ENCODE results near the gene FAM107B. TPM values are rescaled to one million over a fixed set of nuclear protein-coding genes. Genes with fewer than 3 reads are reported as not detected.
"Not testable (repeated sequence)": the region's sequence is repeated elsewhere in the genome, so short reads cannot be mapped to it uniquely, and the experiment has no call there.

FAM107B gene
- total RNA-seq, 2 experiments from 2014 or later: 188 to 200 TPM

- POLR2A ChIA-PET: interaction anchor here (0.6 kb wide), 1 partner anchor 44 kb away, joined by 3 read pairs; no protein-coding TSS in a partner anchor
- no peak overlapping the region for H3K4me3 Mint-ChIP-seq
- H3K27me3 Mint-ChIP-seq: peaks cover 6% of the 10 kb centered on the region
- H3K4me1 Mint-ChIP-seq: peaks cover 9% of the 10 kb centered on the region
- H3K9me3 Mint-ChIP-seq: peaks cover 15% of the 10 kb centered on the region
- peaks cover 12% of the 10 kb centered on the region for H3K36me3 Mint-ChIP-seq
- no peak for DNase-seq
- ATAC-seq (ENCODE audit: low read depth): no peak
- H3K27ac Mint-ChIP-seq: no peak overlapping the region
Measured at GRCh38 chr10:14669576-14669975, 105.1 kb downstream of the FAM107B start.

GRCh38 chr10:14667781-14668180 is 106.9 kb downstream of the FAM107B start:
- Mint-ChIP-seq H3K9me3 (peaks cover 21% of the 10 kb centered on the region), H3K4me1 (peaks cover 13% of the 10 kb centered on the region), H3K4me3 (no peak overlapping the region), H3K27ac (no peak overlapping the region), H3K36me3 (peaks cover 12% of the 10 kb centered on the region), H3K27me3 (peaks cover 3% of the 10 kb centered on the region)
- POLR2A ChIA-PET: no interaction called here
- DNase-seq (no peak), ATAC-seq (ENCODE audit: low read depth) (no peak)

DNA sequence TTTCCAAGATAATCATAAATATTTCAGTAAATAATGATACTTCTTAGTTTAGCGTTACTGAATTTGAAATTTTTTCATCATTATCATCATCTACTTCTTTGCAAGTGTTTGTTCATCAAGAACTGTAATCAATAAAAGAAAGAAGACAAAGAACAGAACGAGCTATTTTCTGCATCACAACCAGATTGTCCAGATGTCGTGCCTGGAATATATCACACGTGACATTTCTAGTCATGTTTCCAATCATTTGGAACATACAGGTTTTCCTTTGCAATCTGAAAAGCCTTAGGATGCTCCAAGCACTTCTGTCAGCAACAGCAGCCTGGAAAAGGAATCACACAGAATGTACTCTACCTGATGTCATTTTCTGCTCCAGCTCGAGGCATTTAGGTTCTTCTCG is 107.4 kb downstream of the FAM107B start:
- no peak for DNase-seq
- no peak overlapping the region for H3K4me3 Mint-ChIP-seq
- H3K4me1 Mint-ChIP-seq: peaks cover 16% of the 10 kb centered on the region
- no peak for ATAC-seq (ENCODE audit: low read depth)
- POLR2A ChIA-PET: no interaction called here
- H3K27me3 Mint-ChIP-seq: peaks cover 2% of the 10 kb centered on the region
- no peak overlapping the region for H3K27ac Mint-ChIP-seq
- peaks cover 15% of the 10 kb centered on the region for H3K36me3 Mint-ChIP-seq
- peaks cover 24% of the 10 kb centered on the region for H3K9me3 Mint-ChIP-seq

DNA sequence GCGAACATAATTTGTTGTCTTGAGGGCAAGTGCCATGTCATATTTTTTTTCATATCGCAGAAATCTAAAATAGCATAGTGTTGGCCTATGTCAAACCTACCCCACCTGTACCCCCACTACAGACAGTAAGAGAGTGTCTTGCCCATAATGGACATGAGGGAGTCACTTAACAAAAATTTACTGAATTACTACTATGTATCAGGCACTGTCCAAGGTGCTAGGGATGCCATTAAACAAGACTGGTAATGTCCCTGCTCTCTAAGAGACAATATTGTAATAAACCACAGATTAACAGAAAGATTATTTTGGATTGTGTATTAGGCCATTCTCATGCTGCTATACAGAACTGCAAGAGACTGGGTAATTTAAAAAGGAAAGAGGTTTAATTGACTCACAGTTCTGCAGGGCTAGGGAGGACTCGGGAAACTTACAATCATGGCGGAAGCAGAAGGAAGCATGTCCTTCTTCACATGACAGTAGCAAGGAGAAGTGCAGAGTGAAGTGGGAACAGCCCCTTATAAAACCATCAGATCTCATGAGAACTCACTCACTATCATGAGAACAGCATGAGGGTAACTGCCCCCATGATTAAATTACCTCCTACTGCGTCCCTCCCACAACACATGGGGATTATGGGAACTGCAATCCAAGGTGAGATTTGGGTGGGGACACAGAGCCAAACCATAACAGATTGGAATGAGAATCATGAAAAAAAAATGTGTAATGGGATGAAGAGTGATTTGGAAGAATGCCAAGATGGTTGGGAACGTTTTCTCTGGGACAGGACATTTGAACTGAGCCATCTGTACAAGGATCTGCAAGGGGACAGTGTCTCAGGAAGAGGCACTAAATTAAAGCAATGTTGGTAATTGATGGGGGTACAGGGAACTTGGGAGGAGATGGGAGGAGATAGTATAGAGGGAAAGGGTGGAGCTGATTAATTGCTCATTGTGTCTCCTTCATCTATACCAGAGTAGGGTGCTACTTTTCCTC is 108.5 kb downstream of the FAM107B start:
- no peak overlapping the region for H3K4me3 Mint-ChIP-seq
- ATAC-seq (ENCODE audit: low read depth) (no peak), DNase-seq (no peak)
- H3K27ac Mint-ChIP-seq: no peak overlapping the region
- POLR2A ChIA-PET: no interaction called here
- peaks cover 2% of the 10 kb centered on the region for H3K27me3 Mint-ChIP-seq
- H3K36me3 Mint-ChIP-seq: peaks cover 22% of the 10 kb centered on the region
- H3K4me1 Mint-ChIP-seq: peaks cover 23% of the 10 kb centered on the region
- H3K9me3 Mint-ChIP-seq: peaks cover 28% of the 10 kb centered on the region

- H3K4me1 Mint-ChIP-seq: peaks cover 31% of the 10 kb centered on the region
- DNase-seq (no peak), ATAC-seq (ENCODE audit: low read depth) (no peak)
- POLR2A ChIA-PET: no interaction called here
- H3K27ac Mint-ChIP-seq: no peak overlapping the region
- no peak overlapping the region for H3K4me3 Mint-ChIP-seq
- peaks cover 29% of the 10 kb centered on the region for H3K36me3 Mint-ChIP-seq
- H3K9me3 Mint-ChIP-seq: peaks cover 31% of the 10 kb centered on the region
- peaks cover 2% of the 10 kb centered on the region for H3K27me3 Mint-ChIP-seq
Measured at GRCh38 chr10:14665304-14665703, 109.4 kb downstream of the FAM107B start.

- DNase-seq (no peak), ATAC-seq (ENCODE audit: low read depth) (no peak)
- peaks cover 28% of the 10 kb centered on the region for H3K9me3 Mint-ChIP-seq
- H3K27ac Mint-ChIP-seq: no peak overlapping the region
- POLR2A ChIA-PET: no interaction called here
- H3K4me3 Mint-ChIP-seq: no peak overlapping the region
- no peaks in the 10 kb centered on the region for H3K27me3 Mint-ChIP-seq
- H3K4me1 Mint-ChIP-seq: peaks cover 37% of the 10 kb centered on the region
- peaks cover 27% of the 10 kb centered on the region for H3K36me3 Mint-ChIP-seq
Measured at GRCh38 chr10:14664345-14664744, 110.4 kb downstream of the FAM107B start.

DNA sequence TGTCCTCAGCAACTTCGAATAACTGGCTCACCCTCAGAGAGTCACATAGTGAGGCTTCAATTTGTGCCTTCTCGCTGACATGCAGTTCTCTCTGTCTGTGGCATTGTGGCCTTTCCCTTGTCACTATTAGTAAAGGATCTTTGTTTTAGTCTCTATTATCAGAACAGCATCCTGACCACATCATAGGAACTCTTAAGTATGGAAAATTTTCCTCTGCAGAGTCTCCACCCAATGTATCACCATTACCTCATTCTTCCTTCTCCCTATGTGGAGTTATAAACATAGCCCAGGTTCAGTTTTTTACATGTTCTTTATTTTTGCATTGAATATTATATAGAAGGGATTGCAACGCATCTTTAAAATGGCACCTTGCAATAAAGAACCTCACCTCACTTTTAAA is 112.9 kb downstream of the FAM107B start:
- POLR2A ChIA-PET: no interaction called here
- Mint-ChIP-seq H3K27me3 (no peaks in the 10 kb centered on the region), H3K36me3 (peaks cover 37% of the 10 kb centered on the region), H3K9me3 (peaks cover 32% of the 10 kb centered on the region), H3K27ac (no peak overlapping the region), H3K4me1 (peaks cover 51% of the 10 kb centered on the region), H3K4me3 (no peak overlapping the region)
- ATAC-seq (ENCODE audit: low read depth): no peak
- DNase-seq: no peak

DNA sequence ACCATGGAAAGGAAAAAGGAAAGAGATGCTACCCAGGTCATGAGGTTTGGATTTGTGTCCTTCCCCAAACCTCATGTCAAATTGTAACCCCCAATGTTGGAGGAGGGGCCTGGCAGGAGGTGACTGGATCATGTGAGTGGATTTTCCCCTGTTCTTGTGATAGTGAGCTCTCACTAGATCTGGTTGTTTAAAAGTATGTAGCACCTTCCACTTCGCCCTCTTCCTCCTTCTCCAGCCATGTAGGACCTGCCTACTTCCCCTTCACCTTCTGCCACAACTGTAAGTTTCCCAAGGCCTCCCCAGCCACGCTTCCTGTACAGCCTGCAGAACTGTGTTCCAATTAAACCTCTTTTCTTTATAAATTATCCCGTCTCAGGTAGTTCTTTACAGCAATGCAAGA is 113.9 kb downstream of the FAM107B start:
- Mint-ChIP-seq H3K9me3 (peaks cover 24% of the 10 kb centered on the region), H3K36me3 (peaks cover 31% of the 10 kb centered on the region), H3K27me3 (no peaks in the 10 kb centered on the region), H3K4me3 (peak overlapping the region; percentile 11), H3K4me1 (peaks cover 55% of the 10 kb centered on the region), H3K27ac (peak overlapping the region; percentile 94)
- DNase-seq (no peak), ATAC-seq (ENCODE audit: low read depth) (no peak)
- POLR2A ChIA-PET: no interaction called here

DNA sequence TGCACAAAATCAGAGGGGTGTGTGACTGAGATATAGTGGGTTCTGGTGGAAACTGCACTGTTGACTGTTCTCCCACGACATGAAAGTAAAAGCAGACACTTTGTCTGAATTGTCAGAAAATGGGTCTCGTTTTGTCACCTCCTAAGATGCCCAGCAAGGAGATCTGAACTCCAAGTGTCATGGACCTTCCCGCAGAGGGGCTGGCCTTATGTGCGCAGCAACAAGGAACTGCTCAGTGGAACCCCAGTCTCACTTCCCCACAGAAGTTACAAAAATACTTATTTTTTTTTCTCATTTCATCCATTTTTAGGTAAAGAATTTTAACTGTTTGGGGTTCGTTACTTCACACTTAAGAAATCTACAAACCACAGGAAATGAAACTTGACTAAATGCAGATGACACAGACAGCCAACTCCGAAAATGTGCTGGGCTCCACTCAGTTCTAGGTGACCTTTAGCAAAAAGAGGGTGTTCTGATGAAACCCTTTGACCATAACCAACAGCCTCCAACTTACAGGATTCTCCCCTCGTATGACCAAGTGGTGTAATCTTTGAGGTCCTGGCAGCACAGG is 115.0 kb downstream of the FAM107B start:
- Mint-ChIP-seq H3K27ac (peak overlapping the region; percentile 94), H3K27me3 (no peaks in the 10 kb centered on the region), H3K4me3 (peak overlapping the region; percentile 73), H3K4me1 (peaks cover 55% of the 10 kb centered on the region), H3K36me3 (peaks cover 28% of the 10 kb centered on the region), H3K9me3 (peaks cover 21% of the 10 kb centered on the region)
- DNase-seq (peak; percentile 66), ATAC-seq (ENCODE audit: low read depth) (peak; percentile 85)
- POLR2A ChIA-PET: no interaction called here

- Mint-ChIP-seq H3K4me1 (peaks cover 60% of the 10 kb centered on the region), H3K4me3 (peak overlapping the region; percentile 73), H3K36me3 (peaks cover 28% of the 10 kb centered on the region), H3K27ac (peak overlapping the region; percentile 94), H3K9me3 (peaks cover 21% of the 10 kb centered on the region)
- ATAC-seq (ENCODE audit: low read depth): peak; percentile 9
- not testable (repeated sequence) for DNase-seq, H3K27me3 Mint-ChIP-seq
- POLR2A ChIA-PET: interaction anchor here (0.6 kb wide), 1 partner anchor 132 kb away, joined by 3 read pairs; no protein-coding TSS in a partner anchor
Measured at GRCh38 chr10:14659137-14659536, 115.6 kb downstream of the FAM107B start.

- Mint-ChIP-seq H3K27ac (peak overlapping the region; percentile 94), H3K9me3 (peaks cover 20% of the 10 kb centered on the region), H3K4me1 (peaks cover 62% of the 10 kb centered on the region), H3K4me3 (peak overlapping the region; percentile 73), H3K27me3 (no peaks in the 10 kb centered on the region), H3K36me3 (peaks cover 28% of the 10 kb centered on the region)
- POLR2A ChIA-PET: interaction anchor here (0.6 kb wide), 1 partner anchor 132 kb away, joined by 3 read pairs; no protein-coding TSS in a partner anchor
- ATAC-seq (ENCODE audit: low read depth) (no peak), DNase-seq (no peak)
Measured at GRCh38 chr10:14658331-14659127, 116.2 kb downstream of the FAM107B start.

- Mint-ChIP-seq H3K4me1 (peaks cover 58% of the 10 kb centered on the region), H3K27ac (no peak overlapping the region), H3K36me3 (peaks cover 17% of the 10 kb centered on the region), H3K4me3 (no peak overlapping the region), H3K27me3 (no peaks in the 10 kb centered on the region), H3K9me3 (peaks cover 8% of the 10 kb centered on the region)
- POLR2A ChIA-PET: no interaction called here
- ATAC-seq (ENCODE audit: low read depth) (no peak), DNase-seq (no peak)
Measured at GRCh38 chr10:14656052-14656730, 118.5 kb downstream of the FAM107B start.
